Measurements from ENCODE around the gene FREY1.

FREY1 gene

GRCh38 chr11:45860764-45861510 lies 46.1 kb downstream of the FREY1 start:
- no peak for DNase-seq

- DNase-seq: no peak
Measured at GRCh38 chr11:45860348-45860747, 46.7 kb downstream of the FREY1 start.

GRCh38 chr11:45859661-45860140 lies 47.4 kb downstream of the FREY1 start:
- DNase-seq: no peak

GRCh38 chr11:45858751-45859398 lies 48.2 kb downstream of the FREY1 start:
- DNase-seq: no peak

- DNase-seq: no peak
Measured at GRCh38 chr11:45857961-45858474, 49.1 kb downstream of the FREY1 start.

Data from activated CD4-positive, alpha-beta T cell treated with anti-CD3 and anti-CD28 coated beads, Interleukin-2, amount 50 U/mL, for 16 hours (primary cell).